ENCODE measurements around the gene SCLY.

Gene SCLY

DNA sequence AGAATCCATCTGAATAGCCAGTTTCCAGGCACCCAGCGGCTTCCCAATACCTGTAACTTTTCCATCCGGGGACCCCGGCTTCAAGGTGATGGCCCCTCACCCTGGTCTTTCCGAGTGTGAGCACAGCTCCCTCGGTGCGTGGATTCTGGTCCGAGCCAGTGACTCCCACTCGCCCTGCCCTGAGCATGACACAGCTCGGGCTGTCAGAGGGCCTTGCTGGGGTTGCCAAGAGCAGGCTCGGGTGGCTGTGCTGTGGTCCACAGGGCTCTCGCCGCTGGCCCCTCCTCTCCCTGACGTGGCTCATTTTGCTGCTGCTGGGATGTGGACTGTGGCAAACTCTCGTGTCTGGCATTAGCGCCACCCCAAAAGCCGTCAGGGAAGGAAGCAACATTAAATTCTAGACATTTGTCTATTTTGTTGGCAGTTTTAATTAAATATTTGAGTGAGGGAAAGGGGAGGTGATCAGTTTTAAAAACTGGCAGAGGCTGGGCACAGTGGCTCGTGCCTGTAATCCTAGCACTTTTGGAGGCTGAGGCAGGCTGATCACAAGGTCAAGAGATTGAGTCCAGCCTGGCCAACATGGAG lies 33.7 kb downstream of the SCLY start:
- DNase-seq (ENCODE audit: low spot score) = peak; percentile 17
- in situ Hi-C loops (cut with MboI; ENCODE audit: low pct_unique_long_range_greater_than_20kb, low sequenced_read_pairs, unreplicated experiment) = no loop called here
- TF ChIP-seq, protein P1, sequence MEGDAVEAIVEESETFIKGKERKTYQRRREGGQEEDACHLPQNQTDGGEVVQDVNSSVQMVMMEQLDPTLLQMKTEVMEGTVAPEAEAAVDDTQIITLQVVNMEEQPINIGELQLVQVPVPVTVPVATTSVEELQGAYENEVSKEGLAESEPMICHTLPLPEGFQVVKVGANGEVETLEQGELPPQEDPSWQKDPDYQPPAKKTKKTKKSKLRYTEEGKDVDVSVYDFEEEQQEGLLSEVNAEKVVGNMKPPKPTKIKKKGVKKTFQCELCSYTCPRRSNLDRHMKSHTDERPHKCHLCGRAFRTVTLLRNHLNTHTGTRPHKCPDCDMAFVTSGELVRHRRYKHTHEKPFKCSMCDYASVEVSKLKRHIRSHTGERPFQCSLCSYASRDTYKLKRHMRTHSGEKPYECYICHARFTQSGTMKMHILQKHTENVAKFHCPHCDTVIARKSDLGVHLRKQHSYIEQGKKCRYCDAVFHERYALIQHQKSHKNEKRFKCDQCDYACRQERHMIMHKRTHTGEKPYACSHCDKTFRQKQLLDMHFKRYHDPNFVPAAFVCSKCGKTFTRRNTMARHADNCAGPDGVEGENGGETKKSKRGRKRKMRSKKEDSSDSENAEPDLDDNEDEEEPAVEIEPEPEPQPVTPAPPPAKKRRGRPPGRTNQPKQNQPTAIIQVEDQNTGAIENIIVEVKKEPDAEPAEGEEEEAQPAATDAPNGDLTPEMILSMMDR (IDR thresholded peaks at IDR 0.05; ENCODE audit: extremely low read depth, insufficient read depth, missing control alignments) = no peak

- in situ Hi-C loops (cut with MboI; ENCODE audit: low pct_unique_long_range_greater_than_20kb, low sequenced_read_pairs, unreplicated experiment) = no loop called here
- TF ChIP-seq, protein P1 (IDR thresholded peaks at IDR 0.05; ENCODE audit: extremely low read depth, insufficient read depth, missing control alignments) = no peak
- DNase-seq (ENCODE audit: low spot score) = peak; percentile 29
Observed at GRCh38 chr2:238095143-238095542, 34.3 kb downstream of the SCLY start.

- DNase-seq (ENCODE audit: low spot score) = peak; percentile 29
- TF ChIP-seq, protein P1 (IDR thresholded peaks at IDR 0.05; ENCODE audit: extremely low read depth, insufficient read depth, missing control alignments) = no peak
- in situ Hi-C loops (cut with MboI; ENCODE audit: low pct_unique_long_range_greater_than_20kb, low sequenced_read_pairs, unreplicated experiment) = no loop called here
Observed at GRCh38 chr2:238096311-238097011, 35.7 kb downstream of the SCLY start.

DNA sequence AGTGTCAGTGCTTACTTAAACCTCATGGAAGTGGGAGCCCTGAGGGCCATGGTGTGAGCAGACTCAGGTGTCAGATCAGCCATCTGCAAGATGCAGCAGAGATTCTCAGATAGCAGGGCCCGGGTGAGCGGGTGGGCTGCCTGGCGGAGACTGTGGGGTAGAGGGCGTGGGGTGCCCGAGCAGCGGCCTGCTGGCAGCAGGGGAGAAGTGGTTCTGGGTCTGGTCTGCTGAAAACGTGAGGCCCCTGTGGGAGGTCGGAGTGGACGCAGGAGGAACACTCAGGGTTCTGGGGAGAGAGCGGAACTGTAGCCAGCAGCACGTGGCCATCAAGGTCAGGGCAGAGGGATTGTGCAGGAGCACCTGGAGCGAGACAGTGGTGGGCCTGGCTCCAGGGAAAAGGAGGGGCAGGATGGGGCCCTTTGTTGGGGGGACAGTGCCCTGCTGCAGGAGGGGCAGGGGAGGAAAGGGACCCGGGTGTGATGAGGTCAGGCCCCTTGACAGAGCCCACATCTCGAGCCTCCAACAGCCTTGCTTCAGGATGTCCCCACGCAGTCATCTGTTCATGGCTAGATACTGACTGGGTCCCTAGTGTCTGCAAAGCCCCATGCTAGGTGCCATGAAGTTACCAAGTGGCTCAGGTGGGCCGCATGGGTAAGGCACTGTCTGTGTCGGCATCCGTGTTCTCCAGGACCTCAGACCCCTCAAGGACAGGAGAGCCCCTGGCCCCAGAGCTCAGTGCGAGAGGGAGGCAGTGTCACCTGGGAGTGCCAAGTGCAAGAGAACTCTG lies 36.6 kb downstream of the SCLY start:
- in situ Hi-C loops (cut with MboI; ENCODE audit: low pct_unique_long_range_greater_than_20kb, low sequenced_read_pairs, unreplicated experiment) = no loop called here
- DNase-seq (ENCODE audit: low spot score) = peak; percentile 35
- TF ChIP-seq, protein P1 (IDR thresholded peaks at IDR 0.05; ENCODE audit: extremely low read depth, insufficient read depth, missing control alignments) = no peak

DNA sequence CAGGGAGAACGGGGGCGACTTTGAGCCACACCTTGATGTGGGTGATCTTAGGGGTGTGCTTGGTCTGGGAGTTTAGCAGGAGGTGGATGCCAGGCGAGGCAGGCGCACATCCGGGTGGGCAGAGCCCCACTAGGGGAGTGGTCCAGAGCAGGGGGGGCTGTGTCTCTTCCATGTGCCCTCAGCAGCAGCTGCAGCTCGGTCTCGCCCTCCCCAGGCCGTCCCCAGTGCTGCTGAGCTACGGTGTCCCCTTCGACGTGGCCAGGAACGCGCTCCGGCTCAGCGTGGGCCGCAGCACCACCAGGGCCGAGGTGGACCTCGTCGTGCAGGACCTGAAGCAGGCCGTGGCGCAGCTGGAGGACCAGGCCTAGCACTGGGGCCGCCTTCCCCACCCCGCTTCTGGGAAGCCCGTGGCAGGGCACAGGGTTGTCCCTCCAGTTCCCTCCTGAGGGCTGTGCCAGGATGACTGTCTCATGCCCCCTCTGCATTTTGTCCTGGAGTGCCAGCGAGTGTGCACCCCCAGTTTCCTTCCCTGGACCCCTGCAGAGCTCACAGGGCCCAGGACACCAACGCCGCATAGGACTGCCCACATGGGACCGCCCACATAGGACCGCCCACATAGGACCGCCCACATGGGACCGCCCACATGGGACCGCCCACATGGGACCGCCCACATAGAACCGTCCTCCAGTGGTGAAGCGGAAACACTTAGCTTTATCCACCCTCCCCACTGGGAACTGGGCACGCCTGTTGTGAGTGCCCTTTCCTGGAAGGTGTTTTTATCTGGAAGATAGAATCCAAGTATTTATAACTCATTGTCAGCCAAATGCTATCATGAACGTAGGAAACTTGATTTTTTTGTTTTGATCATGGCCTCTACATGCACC lies 37.4 kb downstream of the SCLY start:
- in situ Hi-C loops (cut with MboI; ENCODE audit: low pct_unique_long_range_greater_than_20kb, low sequenced_read_pairs, unreplicated experiment) = no loop called here
- peak; percentile 89 for DNase-seq (ENCODE audit: low spot score)

More for the DNA sequence above, 37.4 kb downstream of the SCLY start:
- TF ChIP-seq, protein P1 (IDR thresholded peaks at IDR 0.05; ENCODE audit: extremely low read depth, insufficient read depth, missing control alignments) = no peak
